Colonic mucosa (tissue), 4 donors: ENCODE data around the gene GALNT5. TPM values are rescaled to one million over a fixed set of nuclear protein-coding genes. Genes with fewer than 3 reads are reported as not detected.

Experiments
- DNase-seq: peaks from one replicate; pipeline ENCODE4 v3.0.0-alpha.2; 2020
- H3K27ac ChIP-seq: fragments of 200-600 bp; one replicate; pipeline ENCODE4 v1.8.0; 2021
- H3K27me3 ChIP-seq: fragments of 200-600 bp; one replicate; pipeline ENCODE4 v1.8.0; 2021
- H3K36me3 ChIP-seq: fragments of 200-600 bp; one replicate; pipeline ENCODE4 v1.8.0; 2021
- H3K4me1 ChIP-seq: fragments of 200-600 bp; one replicate; pipeline ENCODE4 v1.8.0; 2021; ENCODE audit warnings: mild to moderate bottlenecking
- H3K4me3 ChIP-seq: fragments of 200-600 bp; one replicate; pipeline ENCODE4 v1.8.0; 2021
- H3K9ac ChIP-seq, 2 donors: one replicate each; pipeline ENCODE4 v1.7.0; 2013; ENCODE audit warnings: control low read depth in 2 of 2, low read depth in 2 of 2, low read length in 2 of 2
- H3K9me3 ChIP-seq: fragments of 200-600 bp; one replicate; pipeline ENCODE4 v1.8.0; 2021
- CTCF ChIP-seq: fragments of 200-600 bp; IDR thresholded peaks from one replicate; pipeline ENCODE4 v1.8.0; 2022; ENCODE audit warnings: antibody characterized with exemption, mild to moderate bottlenecking
- intact Hi-C: fragments of 100-400 bp; cut with DNase I; formaldehyde crosslinking; loops from one replicate; pipeline ENCODE4 v1.14.1; 2022
- total RNA-seq, 2 donors: library from RNA; stranded (reverse); fragmentation: NEBNext Ultra II Directional in 1 of 2; extraction: Animal tissue kit (Norgen Biotek cat#: 25700) in 1 of 2; gene quantifications; one replicate each; pipeline ENCODE4 v1.2.1, GENCODE V29; 2021
- donor health status: healthy.
- donor health status: DM: no; HTN: no; CAD: no.
- donor health status: DM: no; HTN: no; CAD: no.

Gene GALNT5
- total RNA-seq, 2 donors from 2014 or later = 52.4 to 56.3 TPM

- no peaks in the 10 kb centered on the region for H3K4me1 ChIP-seq
- no peak overlapping the region for H3K9ac ChIP-seq
- no peaks in the 10 kb centered on the region for H3K27me3 ChIP-seq
- H3K27ac ChIP-seq = no peak overlapping the region
- no peak overlapping the region for H3K4me3 ChIP-seq
- no peak for TF ChIP-seq CTCF
- H3K9me3 ChIP-seq = no peaks in the 10 kb centered on the region
- no peaks in the 10 kb centered on the region for H3K36me3 ChIP-seq
- intact Hi-C loops = loop anchor here (10.0 kb wide), 1 partner anchor 695 kb away; no protein-coding TSS in a partner anchor
- no peak for DNase-seq
Measured at GRCh38 chr2:157319795-157320194, 62.3 kb downstream of the GALNT5 start.

GRCh38 chr2:157320409-157320808 lies 62.9 kb downstream of the GALNT5 start:
- Histone ChIP-seq H3K9me3 (no peaks in the 10 kb centered on the region), H3K27me3 (no peaks in the 10 kb centered on the region), H3K9ac (no peak overlapping the region), H3K4me1 (no peaks in the 10 kb centered on the region), H3K36me3 (no peaks in the 10 kb centered on the region), H3K4me3 (no peak overlapping the region), H3K27ac (no peak overlapping the region)
- TF ChIP-seq CTCF = no peak
- DNase-seq = no peak
- intact Hi-C loops = loop anchor here (10.0 kb wide), 1 partner anchor 694 kb away; no protein-coding TSS in a partner anchor

- H3K27me3 ChIP-seq = no peaks in the 10 kb centered on the region
- H3K27ac ChIP-seq = no peak overlapping the region
- intact Hi-C loops = loop anchor here (10.0 kb wide), 1 partner anchor 693 kb away; no protein-coding TSS in a partner anchor
- H3K9me3 ChIP-seq = no peaks in the 10 kb centered on the region
- H3K9ac ChIP-seq = no peak overlapping the region
- no peak for DNase-seq
- no peak overlapping the region for H3K4me3 ChIP-seq
- H3K4me1 ChIP-seq = no peaks in the 10 kb centered on the region
- no peaks in the 10 kb centered on the region for H3K36me3 ChIP-seq
- TF ChIP-seq CTCF = no peak
Measured at GRCh38 chr2:157321466-157321865, 64.0 kb downstream of the GALNT5 start.

- no peaks in the 10 kb centered on the region for H3K36me3 ChIP-seq
- no peaks in the 10 kb centered on the region for H3K4me1 ChIP-seq
- no peak overlapping the region for H3K4me3 ChIP-seq
- DNase-seq = no peak
- no peaks in the 10 kb centered on the region for H3K9me3 ChIP-seq
- no peaks in the 10 kb centered on the region for H3K27me3 ChIP-seq
- no peak overlapping the region for H3K9ac ChIP-seq
- no peak for TF ChIP-seq CTCF
- H3K27ac ChIP-seq = no peak overlapping the region
- intact Hi-C loops = loop anchor here (10.0 kb wide), 1 partner anchor 692 kb away; no protein-coding TSS in a partner anchor
Measured at GRCh38 chr2:157322432-157322831, 64.9 kb downstream of the GALNT5 start.

GRCh38 chr2:157324331-157324843 lies 66.9 kb downstream of the GALNT5 start:
- no peaks in the 10 kb centered on the region for H3K27me3 ChIP-seq
- no peak for TF ChIP-seq CTCF
- no peak overlapping the region for H3K9ac ChIP-seq
- no peaks in the 10 kb centered on the region for H3K36me3 ChIP-seq
- intact Hi-C loops = loop anchor here (10.0 kb wide), 1 partner anchor 690 kb away; no protein-coding TSS in a partner anchor
- no peaks in the 10 kb centered on the region for H3K4me1 ChIP-seq
- no peak for DNase-seq
- no peak overlapping the region for H3K4me3 ChIP-seq
- H3K9me3 ChIP-seq = no peaks in the 10 kb centered on the region
- no peak overlapping the region for H3K27ac ChIP-seq
